Measurements from ENCODE around the gene COX10. TPM values are rescaled to one million over a fixed set of nuclear protein-coding genes. Genes with fewer than 3 reads are reported as not detected.
"Not testable (repeated sequence)": the region's sequence is repeated elsewhere in the genome, so short reads cannot be mapped to it uniquely, and the experiment has no call there.

Gene COX10
- total and polyA plus RNA-seq, 2 experiments from 2014 or later = 21.7 to 26.6 TPM

- DNase-seq (ENCODE audit: low read depth in 1 of 2, low spot score in 1 of 2) = no peak
- peaks cover 4% of the 10 kb centered on the region for H3K36me3 ChIP-seq
- H3K4me1 ChIP-seq (ENCODE audit: low read depth) = no peaks in the 10 kb centered on the region
- no peak overlapping the region for H3K4me3 ChIP-seq
- TF ChIP-seq, protein P1, sequence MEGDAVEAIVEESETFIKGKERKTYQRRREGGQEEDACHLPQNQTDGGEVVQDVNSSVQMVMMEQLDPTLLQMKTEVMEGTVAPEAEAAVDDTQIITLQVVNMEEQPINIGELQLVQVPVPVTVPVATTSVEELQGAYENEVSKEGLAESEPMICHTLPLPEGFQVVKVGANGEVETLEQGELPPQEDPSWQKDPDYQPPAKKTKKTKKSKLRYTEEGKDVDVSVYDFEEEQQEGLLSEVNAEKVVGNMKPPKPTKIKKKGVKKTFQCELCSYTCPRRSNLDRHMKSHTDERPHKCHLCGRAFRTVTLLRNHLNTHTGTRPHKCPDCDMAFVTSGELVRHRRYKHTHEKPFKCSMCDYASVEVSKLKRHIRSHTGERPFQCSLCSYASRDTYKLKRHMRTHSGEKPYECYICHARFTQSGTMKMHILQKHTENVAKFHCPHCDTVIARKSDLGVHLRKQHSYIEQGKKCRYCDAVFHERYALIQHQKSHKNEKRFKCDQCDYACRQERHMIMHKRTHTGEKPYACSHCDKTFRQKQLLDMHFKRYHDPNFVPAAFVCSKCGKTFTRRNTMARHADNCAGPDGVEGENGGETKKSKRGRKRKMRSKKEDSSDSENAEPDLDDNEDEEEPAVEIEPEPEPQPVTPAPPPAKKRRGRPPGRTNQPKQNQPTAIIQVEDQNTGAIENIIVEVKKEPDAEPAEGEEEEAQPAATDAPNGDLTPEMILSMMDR (IDR thresholded peaks at IDR 0.05; ENCODE audit: low read depth, low read length) = no peak
- H3K9me3 ChIP-seq (ENCODE audit: low read depth) = no peaks in the 10 kb centered on the region
- no peak overlapping the region for H3K27ac ChIP-seq
- H3K27me3 ChIP-seq = no peaks in the 10 kb centered on the region
These were observed 92.1 kb downstream of the COX10 start for GRCh38 chr17:14161419-14161818.

DNA sequence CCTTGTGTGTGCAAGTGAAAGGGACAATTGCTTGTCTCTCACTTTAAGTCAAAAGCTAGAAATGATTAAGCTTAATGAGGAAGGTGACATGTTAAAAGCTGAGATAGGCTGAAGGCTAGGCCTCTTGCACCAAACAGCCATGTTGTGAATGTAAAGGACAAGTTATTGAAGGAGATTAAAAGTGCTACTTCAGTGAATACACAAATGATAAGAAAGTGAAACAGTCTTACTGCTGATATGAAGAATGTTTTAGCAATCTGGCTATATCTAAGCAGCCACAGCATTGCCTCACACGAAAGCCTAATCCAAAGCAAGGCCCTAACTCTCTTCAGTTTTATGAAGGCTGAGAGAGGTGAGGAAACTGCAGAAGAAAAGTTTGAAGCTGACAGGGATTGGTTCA, 96.3 kb downstream of the COX10 start:
- H3K27me3 ChIP-seq = no peaks in the 10 kb centered on the region
- no peaks in the 10 kb centered on the region for H3K36me3 ChIP-seq
- DNase-seq (ENCODE audit: low read depth in 1 of 2, low spot score in 1 of 2) = no peak
- no peaks in the 10 kb centered on the region for H3K4me1 ChIP-seq (ENCODE audit: low read depth)
- no peak overlapping the region for H3K27ac ChIP-seq
- no peaks in the 10 kb centered on the region for H3K9me3 ChIP-seq (ENCODE audit: low read depth)
- TF ChIP-seq, protein P1 (IDR thresholded peaks at IDR 0.05; ENCODE audit: low read depth, low read length) = no peak
- no peak overlapping the region for H3K4me3 ChIP-seq

GRCh38 chr17:14167831-14168230, 98.5 kb downstream of the COX10 start:
- not testable (repeated sequence) for DNase-seq (ENCODE audit: low read depth in 1 of 2, low spot score in 1 of 2); H3K9me3 ChIP-seq (ENCODE audit: low read depth); H3K4me1 ChIP-seq (ENCODE audit: low read depth); H3K27ac ChIP-seq; H3K27me3 ChIP-seq; H3K36me3 ChIP-seq; H3K4me3 ChIP-seq

GRCh38 chr17:14168582-14168981, 99.3 kb downstream of the COX10 start:
- TF ChIP-seq, protein P1 (IDR thresholded peaks at IDR 0.05; ENCODE audit: low read depth, low read length) = no peak
- Histone ChIP-seq H3K27ac (no peak overlapping the region), H3K4me3 (no peak overlapping the region), H3K36me3 (no peaks in the 10 kb centered on the region), H3K27me3 (no peaks in the 10 kb centered on the region), H3K4me1 (ENCODE audit: low read depth) (no peaks in the 10 kb centered on the region), H3K9me3 (ENCODE audit: low read depth) (no peaks in the 10 kb centered on the region)
- DNase-seq (ENCODE audit: low read depth in 1 of 2, low spot score in 1 of 2) = no peak

GRCh38 chr17:14169287-14169686, 100.0 kb downstream of the COX10 start:
- H3K27ac ChIP-seq = no peak overlapping the region
- no peak overlapping the region for H3K4me3 ChIP-seq
- no peaks in the 10 kb centered on the region for H3K27me3 ChIP-seq
- H3K4me1 ChIP-seq (ENCODE audit: low read depth) = no peaks in the 10 kb centered on the region
- no peaks in the 10 kb centered on the region for H3K9me3 ChIP-seq (ENCODE audit: low read depth)
- no peak for DNase-seq (ENCODE audit: low read depth in 1 of 2, low spot score in 1 of 2)
- TF ChIP-seq, protein P1 (IDR thresholded peaks at IDR 0.05; ENCODE audit: low read depth, low read length) = no peak
- no peaks in the 10 kb centered on the region for H3K36me3 ChIP-seq

DNA sequence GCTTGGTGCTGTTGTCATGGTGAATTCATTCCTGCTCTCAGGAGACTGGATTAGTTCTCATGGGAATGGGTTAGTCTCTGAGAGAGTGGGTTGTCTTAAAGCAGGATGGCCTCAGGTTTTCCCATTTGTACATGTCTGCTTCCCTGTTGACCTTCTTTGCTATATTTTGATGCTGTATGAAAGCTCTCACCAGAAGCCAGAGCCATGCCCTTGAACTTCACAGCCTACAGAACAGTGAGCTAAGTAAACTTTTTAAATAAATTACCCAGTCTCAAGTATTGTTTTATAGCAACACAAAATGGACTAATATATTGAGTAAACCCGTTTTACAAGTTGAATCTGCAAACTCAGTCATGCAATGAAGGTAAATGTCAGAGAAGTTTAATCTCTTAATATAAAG, 100.6 kb downstream of the COX10 start:
- Histone ChIP-seq H3K4me3 (no peak overlapping the region), H3K4me1 (ENCODE audit: low read depth) (no peaks in the 10 kb centered on the region), H3K36me3 (no peaks in the 10 kb centered on the region), H3K27me3 (no peaks in the 10 kb centered on the region), H3K27ac (no peak overlapping the region), H3K9me3 (ENCODE audit: low read depth) (no peaks in the 10 kb centered on the region)
- no peak for DNase-seq (ENCODE audit: low read depth in 1 of 2, low spot score in 1 of 2)
- TF ChIP-seq, protein P1 (IDR thresholded peaks at IDR 0.05; ENCODE audit: low read depth, low read length) = no peak

GRCh38 chr17:14176989-14177388, 107.7 kb downstream of the COX10 start:
- H3K27ac ChIP-seq; H3K27me3 ChIP-seq; H3K36me3 ChIP-seq; H3K4me3 ChIP-seq; H3K4me1 ChIP-seq (ENCODE audit: low read depth); H3K9me3 ChIP-seq (ENCODE audit: low read depth): not testable (repeated sequence)
- peak in 1 of 2 donors; percentile 30 for DNase-seq (ENCODE audit: low read depth in 1 of 2, low spot score in 1 of 2)

DNA sequence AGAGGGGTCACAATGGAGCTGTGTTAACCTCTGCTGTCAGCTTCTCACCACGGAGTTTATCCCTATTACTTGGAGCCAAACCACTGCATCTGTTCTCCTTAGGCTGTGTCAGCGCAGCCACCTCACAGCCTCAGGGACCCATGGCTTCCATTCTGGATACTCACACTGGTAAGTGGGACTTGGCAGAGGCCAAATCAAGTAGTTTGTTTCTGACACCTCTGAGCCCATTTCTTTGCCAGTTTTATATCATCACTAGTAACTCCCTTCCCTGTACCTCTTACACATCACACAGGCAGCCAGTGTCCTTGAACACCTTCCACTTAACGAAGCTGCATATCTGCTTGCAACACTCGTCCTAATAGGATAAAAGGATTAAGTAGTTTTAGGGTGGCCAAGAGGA, 108.5 kb downstream of the COX10 start:
- H3K27me3 ChIP-seq; H3K9me3 ChIP-seq (ENCODE audit: low read depth); H3K27ac ChIP-seq; H3K36me3 ChIP-seq; H3K4me3 ChIP-seq; DNase-seq (ENCODE audit: low read depth in 1 of 2, low spot score in 1 of 2); H3K4me1 ChIP-seq (ENCODE audit: low read depth): not testable (repeated sequence)

GRCh38 chr17:14179951-14180350, 110.6 kb downstream of the COX10 start:
- not testable (repeated sequence) for H3K9me3 ChIP-seq (ENCODE audit: low read depth); H3K4me1 ChIP-seq (ENCODE audit: low read depth); H3K4me3 ChIP-seq; DNase-seq (ENCODE audit: low read depth in 1 of 2, low spot score in 1 of 2); H3K36me3 ChIP-seq; H3K27ac ChIP-seq; H3K27me3 ChIP-seq

DNA sequence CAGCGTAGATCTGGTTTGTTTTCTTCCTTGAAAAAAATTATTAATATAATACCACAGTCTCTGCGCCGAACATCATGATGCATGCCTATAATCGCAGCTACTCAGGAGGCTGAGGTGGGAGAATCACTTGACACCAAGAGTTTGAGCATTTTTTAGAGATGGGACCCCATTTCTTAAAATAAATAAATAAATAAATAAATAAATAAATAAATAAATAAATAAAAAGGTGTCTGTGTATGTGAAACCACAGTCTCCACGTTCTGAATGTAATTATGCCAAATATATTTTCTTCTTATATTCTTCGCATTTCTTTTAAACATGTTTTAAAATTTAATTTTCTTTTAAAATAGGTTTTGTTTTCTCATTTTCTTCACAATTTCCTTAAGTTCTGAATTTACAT, 112.8 kb downstream of the COX10 start:
- H3K4me1 ChIP-seq (ENCODE audit: low read depth); H3K27ac ChIP-seq; H3K36me3 ChIP-seq; DNase-seq (ENCODE audit: low read depth in 1 of 2, low spot score in 1 of 2); H3K4me3 ChIP-seq; H3K27me3 ChIP-seq; H3K9me3 ChIP-seq (ENCODE audit: low read depth): not testable (repeated sequence)

Measured in cardiac muscle cell (in vitro differentiated cells and primary cell).